Right renal cortex interstitium (tissue), 3 donors: Measurements from ENCODE around the gene HTR7. TPM values are rescaled to one million over a fixed set of nuclear protein-coding genes. Genes with fewer than 3 reads are reported as not detected.
"Not testable (repeated sequence)": the region's sequence is repeated elsewhere in the genome, so short reads cannot be mapped to it uniquely, and the experiment has no call there.

ENCODE experiments used
- DNase-seq, 3 donors: peaks; one replicate each; pipeline ENCODE4 v3.0.0-alpha.2; 2013; ENCODE audit warnings: low read depth in 3 of 3, low spot score in 2 of 3
- polyA plus RNA-seq, 3 donors: library from polyadenylated mRNA; unstranded; fragments of 120-200 nt; gene quantifications; one replicate each; pipeline ENCODE4 v1.2.1, GENCODE V29; 2013; ENCODE audit not compliant: insufficient read length in 3 of 3

Gene HTR7
- 1 to 10 TPM in 1 of 3 donors, under 1 TPM in 2; 0.57 to 1.1 (median 0.89) TPM for polyA plus RNA-seq

- DNase-seq: peak in 1 of 3 donors; percentile 29
Measured at GRCh38 chr10:90857635-90858460, at the start of gene HTR7. Gene HTR7, minus strand, starts transcription at chr10:90858039. Its CDS starts 368 bp downstream, at chr10:90857671.

- DNase-seq: no peak
Measured at GRCh38 chr10:90906596-90906995, 48.8 kb upstream of the HTR7 start.

- no peak for DNase-seq
Measured at GRCh38 chr10:90905925-90906324, 48.1 kb upstream of the HTR7 start.

GRCh38 chr10:90896916-90897315, 39.1 kb upstream of the HTR7 start:
- DNase-seq: not testable (repeated sequence)

GRCh38 chr10:90893190-90893589, 35.4 kb upstream of the HTR7 start:
- DNase-seq: no peak

GRCh38 chr10:90890347-90890746, 32.5 kb upstream of the HTR7 start:
- no peak for DNase-seq

GRCh38 chr10:90889636-90890035, 31.8 kb upstream of the HTR7 start:
- DNase-seq: no peak

GRCh38 chr10:90888387-90888786, 30.5 kb upstream of the HTR7 start:
- DNase-seq: no peak

- DNase-seq: no peak
Measured at GRCh38 chr10:90887555-90887954, 29.7 kb upstream of the HTR7 start.

GRCh38 chr10:90885176-90885575, 27.3 kb upstream of the HTR7 start:
- DNase-seq: no peak

- DNase-seq: no peak
Measured at GRCh38 chr10:90884431-90884830, 26.6 kb upstream of the HTR7 start.

GRCh38 chr10:90880059-90880719, 22.4 kb upstream of the HTR7 start:
- not testable (repeated sequence) for DNase-seq

GRCh38 chr10:90879062-90879461, 21.2 kb upstream of the HTR7 start:
- DNase-seq: no peak

GRCh38 chr10:90872648-90873020, 14.8 kb upstream of the HTR7 start:
- no peak for DNase-seq

- DNase-seq: peak in 2 of 3 donors; percentile 62 to 66
Measured at GRCh38 chr10:90871766-90872647, 14.2 kb upstream of the HTR7 start, which contains the start of gene RPP30. Gene RPP30, plus strand, starts transcription at chr10:90871974. Its CDS starts 13 bp downstream, at chr10:90871987.

- peak in 2 of 3 donors; percentile 57 to 79 for DNase-seq
Measured at GRCh38 chr10:90871279-90871765, 13.5 kb upstream of the HTR7 start.

- no peak for DNase-seq
Measured at GRCh38 chr10:90866050-90866598, 8.3 kb upstream of the HTR7 start.

GRCh38 chr10:90865401-90865800, 7.6 kb upstream of the HTR7 start:
- no peak for DNase-seq

- DNase-seq: no peak
Measured at GRCh38 chr10:90862908-90863514, 5.2 kb upstream of the HTR7 start.

GRCh38 chr10:90860790-90861189, 3.0 kb upstream of the HTR7 start:
- DNase-seq: no peak
